HepG2 (cell line): ENCODE results near the gene CTSZ. TPM values are rescaled to one million over a fixed set of nuclear protein-coding genes. Genes with fewer than 3 reads are reported as not detected.

ENCODE experiments used
- BATF2 ChIP-seq: sonication (generic); formaldehyde crosslinking; IDR thresholded peaks from 2 replicates; pipeline ENCODE4 v1.8.0; 2022; ENCODE audit warnings: mild to moderate bottlenecking, missing genetic modification reagents, moderate library complexity
- DBP ChIP-seq: sonication (generic); formaldehyde crosslinking; IDR thresholded peaks from 2 replicates; pipeline ENCODE4 v1.4.0; 2020; ENCODE audit warnings: missing genetic modification reagents; ENCODE audit errors: not compliant biosample characterization
- DZIP1 ChIP-seq: sonication (generic); formaldehyde crosslinking; IDR thresholded peaks from 2 replicates; pipeline ENCODE4 v1.5.0; 2020; ENCODE audit warnings: mild to moderate bottlenecking, missing genetic modification reagents
- E2F5 ChIP-seq: sonication (generic); formaldehyde crosslinking; conservative IDR thresholded peaks from 2 replicates; pipeline ENCODE4 v1.4.0; 2020; ENCODE audit warnings: missing genetic modification reagents
- FOXK1 ChIP-seq: sonication (generic); formaldehyde crosslinking; IDR thresholded peaks from 2 replicates; pipeline ENCODE4 v1.4.0; 2020; ENCODE audit warnings: low read depth, missing genetic modification reagents, borderline replicate concordance
- GABPA ChIP-seq, 2 experiments: IDR thresholded peaks; 2 replicates each; pipeline ENCODE4 v1.6.1; 2011 to 2016; ENCODE audit warnings: low read depth in 2 of 2, low read length in 1 of 2, missing biosample characterization in 1 of 2, missing genetic modification characterization in 1 of 2
- HNRNPH1 ChIP-seq: fragments of 200-400 bp; formaldehyde crosslinking; optimal IDR thresholded peaks from 2 replicates; pipeline ENCODE3; 2017; ENCODE audit warnings: mild to moderate bottlenecking, low read depth, low read length
- JDP2 ChIP-seq: sonication (generic); formaldehyde crosslinking; IDR thresholded peaks from 2 replicates; pipeline ENCODE4 v1.8.1; 2022; ENCODE audit warnings: missing genetic modification reagents, borderline replicate concordance
- SAFB2 ChIP-seq: sonication (generic); formaldehyde crosslinking; IDR thresholded peaks from 2 replicates; pipeline ENCODE4 v1.5.1; 2020; ENCODE audit warnings: missing genetic modification reagents, low read depth, mild to moderate bottlenecking, borderline replicate concordance
- SIN3A ChIP-seq: IDR thresholded peaks from 2 replicates; pipeline ENCODE4 v1.6.1; 2011; ENCODE audit warnings: low read depth, mild to moderate bottlenecking, control low read depth, low read length, borderline replicate concordance
- ZFAT ChIP-seq: sonication (generic); formaldehyde crosslinking; conservative IDR thresholded peaks from 2 replicates; pipeline ENCODE4 v1.8.1; 2023; ENCODE audit warnings: missing genetic modification reagents, inconsistent platforms
- ZGPAT ChIP-seq: IDR thresholded peaks from 2 replicates; pipeline ENCODE4 v1.6.1; 2016; ENCODE audit warnings: mild to moderate bottlenecking
- ZNF225 ChIP-seq: sonication (generic); formaldehyde crosslinking; IDR thresholded peaks from 2 replicates; pipeline ENCODE4 v1.4.0; 2020; ENCODE audit warnings: mild to moderate bottlenecking, missing genetic modification reagents
- ZNF292 ChIP-seq: sonication (generic); formaldehyde crosslinking; IDR thresholded peaks from 2 replicates; pipeline ENCODE4 v1.8.1; 2022; ENCODE audit warnings: mild to moderate bottlenecking, low read depth, missing genetic modification reagents, borderline replicate concordance
- ZNF580 ChIP-seq: IDR thresholded peaks from 2 replicates; pipeline ENCODE4 v1.6.1; 2016; ENCODE audit warnings: low read depth, borderline replicate concordance
- ZNF639 ChIP-seq: conservative IDR thresholded peaks from 2 replicates; pipeline ENCODE4 v1.6.1; 2018; ENCODE audit warnings: missing genetic modification reagents
- polyA plus RNA-seq, 8 experiments: library from polyadenylated mRNA; depleted of rRNA in 3 of 8; stranded (reverse) in 7 of 8; unstranded in 1 of 8; fragments of >200 nt; fragmentation: Illumina TruSeq in 4 of 8; extraction: Trizol in 4 of 8; gene quantifications; 2 replicates each; pipeline versions ENCODE4 v1.2.1 to v1.2.3, GENCODE V29; 2011 to 2016; ENCODE audit warnings: low read depth in 4 of 8, missing spikeins in 1 of 8, mixed read lengths in 1 of 8; ENCODE audit not compliant: insufficient read depth in 1 of 8
- total RNA-seq, 5 experiments: library from RNA; depleted of rRNA; stranded (reverse); fragments of >200 nt; fragmentation: Illumina TruSeq; extraction: Trizol; gene quantifications; 2 replicates each; pipeline ENCODE4 v1.2.3, GENCODE V29; 2016; ENCODE audit warnings: low read depth in 1 of 5

CTSZ gene
- total and polyA plus RNA-seq, 2 of the 13 experiments (the other 11 are each of a cell fraction or from before 2014, with no cell fraction given): 0.33 TPM; not detected in 1

- no peak for TF ChIP-seq DBP
- 0 out of 2 replicates have a peak, but pooled peaks have one; percentile 47 for TF ChIP-seq SAFB2 (CRISPR knock-in tag)
- TF ChIP-seq SIN3A: peak; percentile 68; the same call in 1 of the 2 replicates
- no peak for TF ChIP-seq JDP2
- peak; percentile 87 for TF ChIP-seq E2F5 (CRISPR knock-in tag)
- TF ChIP-seq ZGPAT (CRISPR knock-in tag): peak; percentile 67
- TF ChIP-seq ZNF639: peak; percentile 83
- no peak for TF ChIP-seq ZFAT (CRISPR knock-in tag)
- peak; percentile 87; the same call in 1 of the 2 replicates for TF ChIP-seq ZNF580
- TF ChIP-seq ZNF225 (CRISPR knock-in tag): peak; percentile 75
- peak; percentile 11; the same call in 1 of the 2 replicates for TF ChIP-seq FOXK1
- no peak; the same call in 1 of the 2 replicates for TF ChIP-seq DZIP1
- no peak for TF ChIP-seq BATF2 (CRISPR knock-in tag)
- TF ChIP-seq GABPA (IDR thresholded peaks at IDR 0.05; ENCODE audit: low read depth, low read length): peak; percentile 45
- peak; percentile 80 for TF ChIP-seq GABPA (CRISPR knock-in tag; IDR thresholded peaks at IDR 0.05; ENCODE audit: low read depth)
- no peak for TF ChIP-seq HNRNPH1
- peak; percentile 56; the same call in 1 of the 2 replicates for TF ChIP-seq ZNF292
Observed at GRCh38 chr20:58980711-58981627, 26.1 kb downstream of the CTSZ start, which contains the start of gene NELFCD (continued).
